ENCODE measurements around the gene LSP1. TPM values are rescaled to one million over a fixed set of nuclear protein-coding genes. Genes with fewer than 3 reads are reported as not detected.

Gene LSP1
- total RNA-seq, 4 donors from 2014 or later, result 12.3 to 69.6 (median 23.2) TPM

- TF ChIP-seq CTCF (IDR thresholded peaks at IDR 0.05) (no peak), POLR2AphosphoS5 (IDR thresholded peaks at IDR 0.05) (no peak), POLR2A (IDR thresholded peaks at IDR 0.05) (no peak), EP300 (IDR thresholded peaks at IDR 0.05; ENCODE audit: low read depth) (no peak)
- Histone ChIP-seq H3K4me3 (no peak overlapping the region), H3K36me3 (no peaks in the 10 kb centered on the region), H3K27me3 (no peaks in the 10 kb centered on the region), H3K9me3 (no peaks in the 10 kb centered on the region), H3K4me1 (peaks cover 0 to 66% (median 17%) of the 10 kb centered on the region in 4 donors), H3K27ac (peak overlapping the region; percentile 60 to 74 (median 67))
- DNase-seq, result no peak
- in situ Hi-C loops (cut with MboI; ENCODE audit: low pct_ligation_motif_present in 1 of 4, low pct_unique_long_range_greater_than_20kb in 1 of 4, low sequenced_read_pairs in 3 of 4), result no loop called here
- intact Hi-C loops (cut with DNase I; ENCODE audit: low total_unique reads), result no loop called here
- WGBS, 2 donors (ENCODE audit: low coverage in 1 of 2), result 83% methylated on average over 23 of the region's 30 CpGs; no CpG with 5 or more reads in 1 of the 2 donors
These were observed 25.5 kb downstream of the LSP1 start for GRCh38 chr11:1878137-1879031.

GRCh38 chr11:1879342-1879940, 26.6 kb downstream of the LSP1 start:
- intact Hi-C loops (cut with DNase I; ENCODE audit: low total_unique reads), result no loop called here

GRCh38 chr11:1879941-1880720, 27.2 kb downstream of the LSP1 start:
- TF ChIP-seq CTCF (IDR thresholded peaks at IDR 0.05), result no peak
- no peak for TF ChIP-seq POLR2A (IDR thresholded peaks at IDR 0.05)
- TF ChIP-seq EP300 (IDR thresholded peaks at IDR 0.05; ENCODE audit: low read depth), result no peak
- 47 to 75% methylated on average over 3 to 28 of the region's 32 CpGs for WGBS, 2 donors (ENCODE audit: low coverage in 1 of 2)
- no peak for DNase-seq
- Histone ChIP-seq H3K4me1 (peaks cover 0 to 60% (median 17%) of the 10 kb centered on the region in 4 donors), H3K27ac (peak overlapping the region; percentile 60 to 74 (median 67)), H3K4me3 (no peak overlapping the region), H3K27me3 (no peaks in the 10 kb centered on the region), H3K9me3 (no peaks in the 10 kb centered on the region), H3K36me3 (no peaks in the 10 kb centered on the region)
- intact Hi-C loops (cut with DNase I; ENCODE audit: low total_unique reads) (loop anchor here (5.0 kb wide), 1 partner anchor 927 kb away; no protein-coding TSS in a partner anchor), in situ Hi-C loops (cut with MboI; ENCODE audit: low pct_ligation_motif_present in 1 of 4, low pct_unique_long_range_greater_than_20kb in 1 of 4, low sequenced_read_pairs in 3 of 4) (no loop called here)

More at GRCh38 chr11:1879342-1879940, 26.6 kb downstream of the LSP1 start:
- TF ChIP-seq EP300 (IDR thresholded peaks at IDR 0.05; ENCODE audit: low read depth) (no peak), POLR2A (IDR thresholded peaks at IDR 0.05) (no peak), POLR2AphosphoS5 (IDR thresholded peaks at IDR 0.05) (no peak), CTCF (IDR thresholded peaks at IDR 0.05) (no peak)
- no peaks in the 10 kb centered on the region for H3K9me3 ChIP-seq
- H3K4me1 ChIP-seq, result peaks cover 0 to 66% (median 17%) of the 10 kb centered on the region in 4 donors
- H3K27me3 ChIP-seq, result no peaks in the 10 kb centered on the region
- H3K27ac ChIP-seq, result peak overlapping the region; percentile 60 to 74 (median 67)
- WGBS, 2 donors (ENCODE audit: low coverage in 1 of 2), result 66 to 79% methylated on average over 2 to 9 of the region's 13 CpGs
- in situ Hi-C loops (cut with MboI; ENCODE audit: low pct_ligation_motif_present in 1 of 4, low pct_unique_long_range_greater_than_20kb in 1 of 4, low sequenced_read_pairs in 3 of 4), result no loop called here
- H3K36me3 ChIP-seq, result no peaks in the 10 kb centered on the region
- DNase-seq, result no peak
- no peak overlapping the region for H3K4me3 ChIP-seq

Measured in transverse colon (tissue), 4 donors.